Kidney epithelial cell (primary cell): ENCODE data around the gene SH2D5. TPM values are rescaled to one million over a fixed set of nuclear protein-coding genes. Genes with fewer than 3 reads are reported as not detected.

Experiments
- DNase-seq: peaks from one replicate; pipeline ENCODE4 v3.0.0-alpha.2; 2010; ENCODE audit warnings: low read depth
- H3K27me3 ChIP-seq: 2 replicates; pipeline ENCODE4 v1.6.0; 2011; ENCODE audit warnings: low read length; ENCODE audit not compliant: control insufficient read depth, insufficient read depth
- H3K36me3 ChIP-seq: 2 replicates; pipeline ENCODE4 v1.5.1; 2011; ENCODE audit warnings: low read length; ENCODE audit not compliant: control insufficient read depth, insufficient read depth
- H3K4me3 ChIP-seq: 2 replicates; pipeline ENCODE4 v1.5.1; 2011; ENCODE audit warnings: low read depth, mild to moderate bottlenecking, control low read depth, low read length
- CTCF ChIP-seq: IDR thresholded peaks from 2 replicates; pipeline ENCODE4 v1.5.1; 2011; ENCODE audit warnings: mild to moderate bottlenecking, moderate library complexity, low read length, control low read depth, inconsistent platforms; ENCODE audit not compliant: insufficient read depth, poor library complexity, severe bottlenecking
- total RNA-seq: library from RNA; depleted of rRNA; stranded (reverse); fragments of >200 nt; gene quantifications from 2 replicates; pipeline ENCODE4 v1.2.3, GENCODE V29; 2015

The SH2D5 gene
- total RNA-seq, 1 donor from 2014 or later, result 11.7 TPM

GRCh38 chr1:20739225-20739624 is 6.7 kb upstream of the SH2D5 start:
- DNase-seq, result no peak
- Histone ChIP-seq H3K27me3 (no peaks in the 10 kb centered on the region), H3K4me3 (no peak overlapping the region), H3K36me3 (peaks cover 3% of the 10 kb centered on the region)
- no peak for TF ChIP-seq CTCF

GRCh38 chr1:20735581-20736111 is 3.1 kb upstream of the SH2D5 start:
- TF ChIP-seq CTCF, result no peak
- H3K4me3 ChIP-seq, result no peak overlapping the region
- peaks cover 3% of the 10 kb centered on the region for H3K36me3 ChIP-seq
- DNase-seq, result no peak
- H3K27me3 ChIP-seq, result no peaks in the 10 kb centered on the region

- Histone ChIP-seq H3K27me3 (no peaks in the 10 kb centered on the region), H3K36me3 (peaks cover 3% of the 10 kb centered on the region), H3K4me3 (no peak overlapping the region)
- DNase-seq, result no peak
- TF ChIP-seq CTCF, result no peak
Measured at GRCh38 chr1:20733360-20733975, 965 bp upstream of the SH2D5 start.

- DNase-seq, result no peak
- no peak for TF ChIP-seq CTCF
- peaks cover 2% of the 10 kb centered on the region for H3K36me3 ChIP-seq
- H3K27me3 ChIP-seq, result no peaks in the 10 kb centered on the region
- H3K4me3 ChIP-seq, result peak overlapping the region; percentile 74
Measured at GRCh38 chr1:20732071-20732587, 374 bp downstream of the SH2D5 start.

- Histone ChIP-seq H3K36me3 (peaks cover 2% of the 10 kb centered on the region), H3K4me3 (peak overlapping the region; percentile 74), H3K27me3 (no peaks in the 10 kb centered on the region)
- no peak for TF ChIP-seq CTCF
- no peak for DNase-seq
Measured at GRCh38 chr1:20731057-20731991, 1.2 kb downstream of the SH2D5 start.
